GM04504 (cell line): ENCODE results near the gene MEIS1.
"Not testable (repeated sequence)": the region's sequence is repeated elsewhere in the genome, so short reads cannot be mapped to it uniquely, and the experiment has no call there.

ENCODE experiments used
- DNase-seq: peaks from one replicate; pipeline ENCODE4 v3.0.0-alpha.2; 2012; ENCODE audit warnings: low read depth

MEIS1 gene

DNA sequence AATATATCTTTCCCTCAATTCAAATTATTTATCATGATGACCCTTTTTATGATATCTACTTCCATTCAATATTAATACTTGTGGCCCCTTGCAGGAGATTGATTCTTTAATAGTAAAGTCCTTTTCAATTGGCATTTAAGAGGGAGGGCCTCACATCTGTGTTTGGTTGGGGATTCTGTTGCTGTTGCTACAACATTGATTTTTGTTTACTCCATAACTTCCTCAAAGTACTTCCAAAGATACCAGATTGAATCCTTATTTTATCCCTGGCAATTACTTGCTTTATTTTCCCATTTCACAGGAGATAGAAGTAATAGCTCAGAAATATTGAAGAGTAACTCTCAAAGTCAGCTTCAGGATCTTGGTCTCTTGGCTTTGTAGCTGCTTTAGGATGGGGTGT is 32.8 kb downstream of the MEIS1 start:
- no peak for DNase-seq

DNA sequence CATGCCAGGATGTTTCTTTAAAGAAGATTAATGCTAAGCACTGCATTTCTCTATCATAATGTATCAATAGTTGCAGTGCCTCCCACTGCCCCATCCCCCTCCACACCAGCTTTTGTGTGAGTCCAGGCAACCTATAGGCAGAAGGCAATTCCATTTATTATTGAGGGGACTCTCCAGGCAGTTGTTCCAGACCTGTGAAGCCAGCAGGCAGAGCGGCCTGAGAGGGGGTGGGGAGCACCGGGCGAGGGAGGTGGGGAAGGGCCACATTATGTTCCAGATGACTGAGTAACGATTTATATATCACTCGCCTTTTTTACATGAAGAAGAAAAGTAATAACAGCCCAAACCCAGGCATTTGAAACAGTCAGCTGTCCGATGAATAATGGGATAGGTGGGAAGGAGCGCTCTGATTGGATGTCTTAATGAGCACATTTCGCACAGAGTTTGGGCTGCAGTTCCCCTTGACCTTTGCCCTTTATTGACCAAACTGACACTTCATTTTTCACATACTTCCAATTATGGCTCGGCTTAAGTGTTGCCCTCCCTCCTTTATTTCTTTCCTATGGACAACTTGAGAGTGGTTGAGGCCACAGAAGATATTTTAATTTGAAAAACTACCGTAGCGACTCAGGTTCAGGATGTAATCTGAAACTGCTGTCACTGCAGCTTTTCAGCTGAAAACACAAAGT is 34.4 kb downstream of the MEIS1 start:
- no peak for DNase-seq

DNA sequence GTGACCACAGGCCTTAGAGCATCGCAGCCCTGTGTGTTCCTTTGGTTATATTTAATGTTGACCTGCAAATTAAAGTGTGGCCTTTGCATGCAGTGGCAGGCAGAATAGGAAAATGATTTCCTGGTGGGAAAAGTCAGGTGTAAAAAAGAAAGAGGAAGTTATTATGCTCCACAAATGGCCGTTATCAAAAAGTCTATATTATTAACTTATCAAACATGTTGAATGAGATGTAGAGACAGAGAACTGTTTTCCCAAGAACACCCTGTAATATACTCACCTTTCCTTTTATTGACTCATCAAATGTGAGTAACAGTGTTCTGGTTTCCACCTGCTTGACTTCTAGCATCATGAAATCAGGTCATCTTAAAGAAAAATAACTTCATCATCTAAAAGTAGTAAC is 35.3 kb downstream of the MEIS1 start:
- DNase-seq = no peak

DNA sequence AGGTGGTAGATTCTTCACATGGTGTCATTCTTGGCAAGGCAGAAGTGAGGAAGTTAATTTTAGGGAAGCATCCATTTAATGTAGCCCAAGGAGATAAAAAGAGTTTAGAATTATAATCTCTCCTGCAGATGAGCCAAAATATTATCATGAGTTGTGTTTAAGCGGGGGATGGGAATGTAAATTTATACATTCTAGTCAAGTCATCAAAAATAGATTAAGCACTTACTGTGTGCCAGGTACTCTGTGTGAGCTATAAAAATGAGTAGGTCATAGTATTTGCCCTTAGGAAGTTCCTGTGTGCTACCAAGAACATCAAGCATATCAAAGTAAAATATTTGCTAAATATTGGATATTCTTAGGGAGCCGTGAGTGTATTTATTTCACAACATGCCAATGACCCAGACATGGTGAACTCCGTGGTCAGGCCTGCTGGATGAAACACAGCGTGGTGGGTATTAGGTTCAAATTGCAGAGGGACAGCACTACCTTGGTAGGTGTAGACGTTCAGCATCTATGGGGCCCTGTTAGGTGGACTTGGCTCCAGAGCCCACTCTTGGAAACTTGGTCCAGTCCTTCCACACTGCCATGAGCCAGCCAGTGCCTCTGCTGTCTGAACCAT is 37.4 kb downstream of the MEIS1 start:
- no peak for DNase-seq

DNA sequence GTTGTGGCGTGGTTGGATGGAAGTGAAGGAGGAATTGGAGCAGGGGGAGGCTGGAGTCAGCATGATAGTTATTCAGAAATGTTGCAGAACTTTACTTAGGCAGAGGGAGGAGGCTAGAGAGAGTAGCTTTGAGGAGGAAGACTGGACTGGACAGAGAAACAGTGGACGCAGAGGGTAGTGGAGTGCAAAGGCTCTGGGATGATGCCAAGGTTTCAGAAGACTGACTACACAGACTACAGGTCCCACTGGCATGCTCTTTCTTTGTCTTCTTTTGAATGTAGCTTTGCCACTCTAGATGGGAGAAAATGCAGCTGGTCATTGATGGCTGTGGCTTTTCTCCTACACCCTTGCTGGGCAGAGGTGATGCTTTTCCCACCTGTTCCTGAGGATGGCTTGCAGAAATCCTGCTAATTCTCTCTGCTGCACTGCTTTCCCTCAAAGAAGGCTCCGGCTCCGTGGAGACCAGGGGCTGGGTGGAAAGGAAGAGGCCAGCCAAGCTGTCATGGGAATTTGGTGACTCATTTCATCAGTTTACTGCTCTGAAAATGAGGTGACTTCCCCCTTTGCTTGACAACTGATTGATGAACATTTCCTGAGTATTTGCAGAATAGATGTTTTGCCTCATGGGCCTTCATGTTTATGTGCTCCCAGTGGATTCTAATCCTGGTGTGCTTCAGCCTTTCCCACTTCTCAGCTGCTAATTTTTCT is 42.4 kb downstream of the MEIS1 start:
- DNase-seq = no peak

DNA sequence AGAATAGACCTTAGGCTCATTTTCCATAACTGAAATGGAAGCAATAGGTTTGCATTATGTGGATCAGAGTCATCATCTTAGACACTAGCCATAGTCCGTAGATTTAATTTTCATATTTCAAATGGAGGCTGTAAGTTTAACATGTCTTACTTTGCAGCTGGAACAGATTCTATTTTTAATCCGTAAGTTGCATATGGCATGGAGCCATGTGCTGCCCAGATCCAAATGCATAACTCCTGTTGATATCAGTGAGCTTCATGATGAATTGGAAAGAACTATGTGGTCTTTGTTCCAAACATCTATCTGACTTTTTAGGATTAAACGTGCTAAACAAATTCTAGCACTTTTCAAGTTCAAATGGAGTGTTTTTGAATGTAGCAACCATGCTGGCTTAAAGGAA is 43.4 kb downstream of the MEIS1 start:
- no peak for DNase-seq

DNA sequence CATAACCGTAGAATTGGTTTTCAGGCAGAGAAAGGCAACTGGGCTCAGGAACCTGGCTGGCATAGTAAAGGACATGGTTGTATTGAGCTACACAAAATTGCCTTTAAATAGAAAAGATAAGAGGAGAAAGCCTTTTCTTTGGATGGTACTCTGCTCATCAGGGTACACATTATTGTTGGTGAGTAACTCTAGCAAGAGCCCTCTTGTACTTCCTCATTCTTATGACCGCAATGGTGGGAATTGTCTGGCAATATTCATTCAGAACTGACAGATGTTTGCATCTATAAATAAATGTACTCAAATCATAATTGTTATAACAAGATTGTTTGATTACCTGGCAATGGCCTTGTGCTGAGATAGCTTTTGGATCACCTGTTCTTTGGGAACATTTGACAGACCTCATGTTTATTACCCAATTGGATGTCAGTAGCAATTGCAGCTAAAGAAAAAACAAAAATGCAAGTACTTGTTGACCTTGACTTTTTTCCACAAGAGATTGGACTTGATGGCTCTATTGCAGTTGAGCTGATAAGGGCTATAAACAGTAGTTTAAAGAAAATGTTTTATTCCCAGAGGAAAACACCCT is 43.9 kb downstream of the MEIS1 start:
- DNase-seq = no peak

DNA sequence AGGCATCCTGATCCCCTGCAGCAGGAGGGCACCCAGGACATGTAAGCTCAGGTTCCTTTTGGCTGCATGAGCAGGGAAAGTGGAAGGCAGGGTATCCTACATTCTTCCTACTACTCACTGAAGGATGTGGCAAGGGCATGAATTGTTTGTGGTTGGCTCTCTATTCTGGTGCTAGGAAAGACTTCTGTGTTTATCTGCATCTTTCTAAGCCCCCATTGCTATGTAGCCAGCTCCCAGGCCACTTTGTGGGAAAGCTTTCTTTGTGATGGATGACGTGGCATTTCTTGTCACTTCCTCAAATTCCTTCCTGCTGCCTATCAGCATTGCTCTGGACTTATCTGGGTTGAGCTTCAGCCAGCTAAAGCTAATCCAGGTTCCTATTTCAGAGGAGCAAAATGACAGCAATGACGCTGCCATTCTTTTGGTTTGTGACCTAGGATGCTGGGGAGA is 46.2 kb downstream of the MEIS1 start:
- no peak for DNase-seq

DNA sequence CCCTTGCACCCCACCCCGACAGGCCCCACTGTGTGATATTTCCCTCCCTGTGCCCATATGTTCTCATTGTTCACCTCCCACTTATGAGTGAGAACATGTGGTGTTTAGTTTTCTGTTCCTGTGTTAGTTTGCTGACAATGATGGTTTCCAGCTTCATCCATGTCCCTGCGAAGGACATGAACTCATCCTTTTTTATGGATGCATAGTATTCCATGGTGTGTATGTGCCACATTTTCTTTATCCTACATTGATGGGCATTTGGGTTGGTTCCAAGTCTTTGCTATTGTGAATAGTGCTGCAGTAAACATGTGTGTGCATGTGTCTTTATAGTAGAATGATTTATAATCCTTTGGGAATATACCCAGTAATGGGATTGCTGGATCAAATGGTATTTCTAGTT is 50.3 kb downstream of the MEIS1 start:
- DNase-seq = not testable (repeated sequence)

DNA sequence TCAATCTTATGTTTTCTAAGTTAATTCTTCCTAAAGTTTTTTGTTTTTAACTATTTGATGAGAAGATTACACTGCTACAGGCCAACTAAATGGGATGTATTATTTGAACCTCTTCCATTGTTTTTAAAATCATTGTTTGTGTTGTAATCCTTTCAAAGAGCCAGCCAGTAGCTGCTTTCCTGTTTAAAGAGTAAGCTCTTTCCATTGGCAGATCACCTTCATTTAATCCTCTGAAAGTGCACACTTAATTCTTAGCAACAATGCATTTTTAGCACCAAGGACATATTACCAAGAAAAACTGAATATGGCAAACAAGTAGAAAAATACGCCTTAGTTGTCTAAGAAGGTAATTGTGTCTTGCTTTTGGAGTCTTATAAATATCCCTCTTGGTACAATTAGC is 54.0 kb downstream of the MEIS1 start:
- DNase-seq = no peak

DNA sequence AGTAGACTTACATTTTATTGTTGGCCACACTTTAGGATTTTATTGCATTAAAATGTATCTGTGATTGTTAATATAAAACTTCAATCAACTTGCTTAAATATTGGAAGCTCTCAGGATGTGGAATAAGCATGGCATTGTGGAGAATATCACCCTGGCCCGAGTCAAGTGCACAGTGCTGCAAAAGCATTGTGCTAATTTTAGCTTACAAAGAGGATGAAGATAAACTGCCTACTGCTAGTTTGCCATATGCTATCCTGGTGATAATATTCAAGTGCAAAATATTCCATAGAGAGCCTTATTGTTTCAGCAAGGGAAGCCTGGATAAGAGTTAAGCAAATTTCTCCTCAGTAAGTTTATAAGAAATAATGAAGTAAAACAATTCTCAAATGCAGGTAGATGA is 54.5 kb downstream of the MEIS1 start:
- no peak for DNase-seq

DNA sequence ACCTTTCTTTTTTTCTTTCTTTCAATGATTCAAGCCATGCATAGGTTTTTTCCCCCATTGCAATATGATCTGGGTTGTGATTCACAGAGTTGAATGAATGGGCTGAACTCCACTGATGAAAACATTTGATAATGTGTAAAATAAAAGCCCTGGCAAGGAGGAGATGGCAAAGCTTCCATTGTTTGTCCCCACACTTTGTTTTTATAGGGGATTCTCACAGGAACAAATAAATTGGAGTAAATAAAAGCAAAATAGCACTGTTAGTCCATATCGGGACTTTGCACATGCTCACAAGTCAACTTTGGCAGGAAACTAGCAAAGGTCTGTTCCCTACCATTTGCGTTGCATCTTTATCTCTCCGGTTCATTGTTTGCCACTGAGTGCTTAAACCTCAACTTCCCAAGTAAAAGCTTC is 55.7 kb downstream of the MEIS1 start:
- no peak for DNase-seq

DNA sequence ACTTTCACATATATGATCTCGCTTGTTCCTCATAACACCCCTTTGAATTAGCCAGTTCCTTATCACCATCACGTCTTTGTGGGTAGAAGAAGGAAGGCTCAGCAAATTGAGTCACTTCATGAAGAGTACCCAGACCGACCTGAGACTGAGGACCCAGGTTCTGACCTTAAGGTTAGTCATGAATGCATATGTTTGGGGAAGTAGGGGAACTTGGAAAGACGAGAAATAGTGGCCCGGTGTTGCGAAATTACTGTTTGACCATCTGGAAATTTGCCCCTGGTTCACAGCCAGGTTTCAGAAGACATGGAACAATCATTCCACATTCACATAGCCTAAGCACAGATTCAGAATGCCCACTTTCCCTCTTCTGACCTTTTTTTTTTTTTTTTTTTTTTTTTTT is 59.8 kb downstream of the MEIS1 start:
- peak; percentile 57 for DNase-seq

DNA sequence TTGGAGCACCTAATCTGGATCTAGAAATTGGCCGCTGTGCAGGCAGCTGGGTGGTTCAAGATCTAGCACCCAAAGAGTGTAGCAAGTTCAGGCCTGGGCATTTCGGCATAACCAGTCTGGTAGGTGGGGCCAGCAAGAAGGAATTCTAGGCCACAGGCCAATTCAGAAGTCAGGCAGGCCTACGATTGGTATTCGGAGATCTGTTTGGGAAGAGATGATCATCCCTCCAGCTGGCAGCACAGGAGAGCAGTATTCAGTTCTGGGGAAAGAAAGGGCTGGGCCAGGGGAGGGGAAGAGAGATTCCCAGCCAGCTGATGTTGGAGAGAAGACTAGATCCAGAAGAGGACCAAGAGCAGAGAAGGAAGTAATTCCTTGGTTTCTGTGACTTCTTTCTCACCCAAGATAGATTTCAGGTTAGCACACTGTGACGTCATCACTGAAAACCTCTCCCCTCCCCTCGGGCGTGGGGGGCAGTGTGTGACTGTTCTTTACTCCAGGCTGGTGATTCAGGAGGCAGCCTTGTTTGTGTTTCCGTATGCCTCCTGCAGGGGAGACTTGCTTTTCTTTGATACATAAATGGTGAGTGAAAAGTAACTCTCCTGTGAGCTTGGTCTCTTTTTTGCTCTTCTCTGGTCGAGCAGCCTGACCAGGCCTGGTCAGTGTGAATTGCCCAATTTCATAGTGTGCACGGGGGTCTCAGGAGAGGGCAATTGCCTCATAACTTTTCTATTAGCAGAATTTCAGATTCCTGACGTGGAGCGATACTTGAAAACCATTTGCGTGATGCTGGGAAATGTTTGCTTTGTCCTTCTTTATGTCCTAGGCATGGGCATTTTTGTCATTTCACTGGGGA is 61.1 kb downstream of the MEIS1 start:
- peak; percentile 69 for DNase-seq

DNA sequence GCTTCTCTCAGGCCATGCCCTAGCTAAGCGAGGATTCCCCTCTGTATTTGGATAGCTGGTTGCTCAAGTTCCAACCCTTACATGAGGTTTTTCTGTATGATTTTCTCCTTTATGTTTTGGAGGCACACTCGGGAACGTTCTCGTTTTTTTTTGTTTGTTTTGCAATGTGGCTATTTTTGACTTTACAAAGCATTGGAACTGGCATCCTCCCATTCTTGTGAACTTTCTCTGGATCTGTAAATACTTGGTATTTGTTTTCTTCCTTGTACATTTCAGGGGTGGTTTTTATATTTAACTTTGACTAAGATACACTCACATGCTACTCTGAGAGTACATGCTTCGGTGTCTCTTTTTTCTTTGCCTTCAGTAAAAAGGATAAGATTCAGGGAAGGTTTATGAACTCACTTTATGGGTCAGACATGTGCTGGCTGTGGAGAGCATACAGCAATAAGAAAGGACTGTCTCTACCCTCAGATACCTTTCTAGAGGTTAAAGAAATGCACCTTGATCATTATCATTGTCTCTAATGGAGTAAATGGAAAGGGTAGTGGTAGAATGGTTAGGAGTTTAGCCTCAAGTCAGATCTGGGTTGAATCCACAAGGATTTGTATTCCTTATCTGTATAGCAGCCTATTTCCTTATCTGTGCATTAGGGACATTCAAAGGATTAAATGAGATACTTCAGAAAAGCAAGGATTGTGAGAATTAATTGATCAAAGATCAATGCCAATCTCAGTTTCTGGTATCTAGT is 61.9 kb downstream of the MEIS1 start:
- DNase-seq = no peak

DNA sequence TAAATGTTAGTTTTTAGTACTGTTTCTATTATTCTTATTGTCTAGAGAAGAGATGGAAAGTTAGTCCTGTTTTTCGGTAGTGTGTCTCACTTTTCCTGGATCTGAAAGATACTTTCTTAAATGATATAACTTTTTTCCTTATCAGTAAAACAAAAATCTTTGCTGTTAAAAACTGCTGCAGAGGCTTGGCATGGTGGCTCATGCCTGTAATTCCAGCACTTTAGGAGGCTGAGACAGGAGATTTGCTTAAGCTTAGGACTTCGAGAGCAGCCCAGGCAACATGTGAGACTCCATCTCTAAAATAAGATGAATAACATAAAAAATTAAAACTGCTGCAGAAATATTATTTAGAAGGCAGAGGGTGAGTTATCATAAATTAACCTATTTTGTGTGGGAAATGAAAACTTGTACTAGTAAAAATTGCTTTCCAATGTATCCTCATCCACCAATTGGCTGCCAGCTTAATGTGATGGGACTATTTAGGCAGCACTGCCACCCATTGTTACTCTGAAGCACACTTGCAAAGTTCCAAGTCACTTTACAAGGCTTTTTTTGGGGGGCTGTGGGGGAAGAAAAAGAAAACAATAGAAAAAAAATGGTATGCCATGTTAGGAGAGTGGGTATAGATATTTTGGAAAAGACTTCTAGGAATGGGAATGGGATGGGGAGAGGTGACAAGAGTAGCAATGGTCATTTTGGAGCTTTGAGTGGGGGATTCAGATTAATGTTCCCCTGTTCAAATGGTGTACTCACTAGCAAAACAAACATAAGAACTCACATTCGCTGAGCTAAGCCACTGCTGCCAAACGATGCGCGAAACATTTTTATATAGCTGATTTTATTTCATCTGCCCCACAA is 62.7 kb downstream of the MEIS1 start:
- no peak for DNase-seq

DNA sequence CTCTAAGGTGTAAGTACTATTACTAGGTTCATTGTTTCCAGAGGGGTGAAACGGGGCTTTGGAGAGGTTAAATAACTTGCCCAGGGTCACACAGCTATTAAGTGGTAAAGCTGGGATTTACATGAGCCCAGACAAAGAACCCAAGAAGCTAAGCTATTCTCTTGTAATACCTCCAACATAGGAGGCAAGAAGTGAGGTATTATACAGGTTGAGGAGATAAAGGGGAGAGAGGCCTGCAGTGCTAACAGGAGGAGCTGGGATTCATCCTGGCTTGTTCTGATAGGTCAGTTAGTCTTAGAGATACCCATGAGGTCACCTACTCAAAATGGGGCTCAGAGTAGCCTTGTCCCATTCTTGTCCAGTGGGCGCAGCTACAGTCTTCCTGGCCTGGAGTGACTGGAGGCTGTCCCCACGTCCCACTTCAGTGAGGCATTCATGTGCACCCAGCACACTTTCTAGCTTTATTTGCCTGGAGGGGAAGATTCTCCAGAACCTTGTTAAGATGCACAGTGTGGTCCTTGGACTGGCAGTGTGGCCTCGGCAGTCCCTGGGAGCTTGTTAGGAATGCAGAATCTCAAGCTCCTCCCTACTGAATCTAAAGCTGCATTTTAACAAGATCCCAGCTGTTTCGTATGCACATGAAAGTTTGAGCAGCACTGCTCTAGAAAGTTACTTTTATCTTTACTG is 63.5 kb downstream of the MEIS1 start:
- no peak for DNase-seq

DNA sequence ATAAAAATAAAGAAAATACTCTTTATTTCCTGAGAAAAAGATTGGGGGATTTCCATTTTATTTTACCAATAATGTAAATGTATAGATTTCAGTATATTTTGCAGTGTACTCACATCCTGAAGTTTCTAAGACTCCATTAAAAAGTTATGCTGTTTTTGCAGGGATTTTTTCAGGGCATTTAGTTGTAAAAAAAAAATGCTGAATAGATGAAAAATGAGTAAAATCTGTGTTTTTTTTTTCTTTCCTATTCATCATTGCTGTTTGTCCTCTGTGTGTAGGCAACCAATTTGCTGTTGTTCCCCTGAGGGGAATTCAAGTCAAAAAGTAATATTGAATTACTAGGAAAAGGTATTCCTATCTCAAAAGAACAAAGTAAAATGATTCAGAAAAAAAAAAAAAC is 66.3 kb downstream of the MEIS1 start:
- DNase-seq = no peak

DNA sequence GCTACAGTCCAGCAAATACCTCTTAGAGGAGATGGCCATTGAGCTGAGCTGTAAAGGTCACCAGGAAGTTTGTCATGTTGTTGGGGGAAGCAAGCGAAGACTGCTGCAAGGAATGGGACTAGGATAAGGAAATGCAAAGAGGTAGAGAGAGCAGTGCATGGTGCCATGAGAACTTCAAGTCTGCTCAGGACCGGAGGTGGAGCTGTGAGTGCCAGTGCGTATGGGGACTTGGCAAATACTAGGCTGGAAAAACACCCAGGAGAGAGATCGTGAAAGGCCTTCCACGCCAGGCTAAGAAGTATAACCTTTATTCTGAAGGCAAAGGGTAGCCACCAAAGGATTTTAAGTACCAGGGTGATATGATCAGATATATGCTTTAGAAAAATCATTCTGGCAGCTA is 71.3 kb downstream of the MEIS1 start:
- DNase-seq = no peak

DNA sequence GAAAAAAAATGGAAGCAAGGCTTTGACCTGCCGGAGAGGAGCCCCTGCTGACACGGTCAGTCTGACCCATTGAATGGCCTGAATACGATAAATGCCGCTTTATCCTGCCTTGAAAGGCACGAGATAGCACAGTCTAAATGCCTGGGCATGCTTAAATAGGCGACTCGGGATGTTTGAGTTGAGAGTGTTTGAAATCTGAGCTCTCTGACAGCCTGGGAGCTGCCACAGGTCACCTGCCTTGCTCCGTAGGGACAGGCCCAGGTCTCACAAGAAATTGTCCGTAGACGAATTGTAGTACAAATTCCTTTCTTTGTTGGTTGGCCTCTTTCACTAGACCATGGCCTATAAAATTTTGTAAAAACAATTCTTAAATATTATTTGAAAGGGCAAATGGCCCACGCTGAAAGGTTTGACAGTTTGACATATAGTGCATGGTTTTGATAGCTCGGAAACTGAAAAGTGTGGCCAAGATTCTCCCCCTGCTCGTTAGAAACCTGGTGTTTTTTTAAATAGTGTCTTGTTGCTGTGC is 72.8 kb downstream of the MEIS1 start:
- no peak for DNase-seq
